ENCODE measurements around the gene FARP1. TPM values are rescaled to one million over a fixed set of nuclear protein-coding genes. Genes with fewer than 3 reads are reported as not detected.

Gene FARP1
- total and polyA plus RNA-seq, 2 of the 13 experiments (the other 11 are each of a cell fraction or from before 2014, with no cell fraction given): 70.6 to 126 TPM

- FAIRE-seq (no peak), ATAC-seq (no peak), DNase-seq (ENCODE audit: low spot score) (no peak)
- intact Hi-C loops (cut with micrococcal nuclease; ENCODE audit: unreplicated experiment) (no loop called here), in situ Hi-C loops (cut with HindIII; ENCODE audit: extremely low pct_ligation_motif_present, low pct_unique_long_range_greater_than_20kb) (no loop called here)
- peaks cover 81% of the 10 kb centered on the region for H3K4me1 ChIP-seq (ENCODE audit: insufficient read depth, low read length)
- no peak overlapping the region for H3K9ac ChIP-seq (ENCODE audit: insufficient read depth, low read depth, low read length)
- ChIA-PET POLR2A (no interaction called here), CTCF (ENCODE audit: low intra/inter-chr PET ratio, low total read pairs) (no interaction called here)
- no peak overlapping the region for H3K27ac ChIP-seq (ENCODE audit: extremely low read length, insufficient read depth, low read length)
- H3K4me3 ChIP-seq (replicated peaks in 1 of 3; ENCODE audit: insufficient read depth in 1 of 3, low read depth in 2 of 3, low read length in 3 of 3): no peak overlapping the region
- H3K4me2 ChIP-seq (ENCODE audit: low read depth, low read length): no peak overlapping the region
- peaks cover 21 to 61% of the 10 kb centered on the region in 2 experiments for H3K36me3 ChIP-seq (replicated peaks in 1 of 2; ENCODE audit: control insufficient read depth in 1 of 2, insufficient read depth in 2 of 2, low read length in 2 of 2)
- 95% methylated on average over 9 of the region's 9 CpGs for WGBS (ENCODE audit: low lambda C conversion rate)
- H4K20me1 ChIP-seq (ENCODE audit: insufficient read depth, low read length): peaks cover 21% of the 10 kb centered on the region
- TF ChIP-seq IKZF1 (IDR thresholded peaks at IDR 0.05): no peak
- TF ChIP-seq NFIB (CRISPR knock-in tag; IDR thresholded peaks at IDR 0.05; ENCODE audit: borderline replicate concordance): no peak
- TF ChIP-seq ZNF468 (CRISPR knock-in tag; IDR thresholded peaks at IDR 0.05): no peak
- TF ChIP-seq CHD2 (IDR thresholded peaks at IDR 0.05; ENCODE audit: low read depth, low read length): no peak
- TF ChIP-seq ZNF441 (CRISPR knock-in tag; IDR thresholded peaks at IDR 0.05; ENCODE audit: borderline replicate concordance): no peak
- TF ChIP-seq HHEX (CRISPR knock-in tag; IDR thresholded peaks at IDR 0.05): no peak
- TF ChIP-seq MXD1 (CRISPR knock-in tag; IDR thresholded peaks at IDR 0.05): no peak
- TF ChIP-seq POLR2G (IDR thresholded peaks at IDR 0.05; ENCODE audit: low read depth, low read length): no peak
- TF ChIP-seq ADNP (CRISPR knock-in tag; IDR thresholded peaks at IDR 0.05): no peak
- TF ChIP-seq NKX3-1 (CRISPR knock-in tag; IDR thresholded peaks at IDR 0.05): no peak
- BruUV-seq (replicated peaks): no TSS peak
- H3K79me2 ChIP-seq (ENCODE audit: insufficient read depth, low read length): peaks cover 87% of the 10 kb centered on the region
- H2AFZ ChIP-seq (ENCODE audit: low read length): no peak overlapping the region
- no peaks in the 10 kb centered on the region for H3K9me3 ChIP-seq (ENCODE audit: low read length)
- no peaks in the 10 kb centered on the region for H3K27me3 ChIP-seq (ENCODE audit: control insufficient read depth in 1 of 2, insufficient read depth in 2 of 2, low read length in 2 of 2)
Observed at GRCh38 chr13:98320561-98321105, 177.7 kb downstream of the FARP1 start.

DNA sequence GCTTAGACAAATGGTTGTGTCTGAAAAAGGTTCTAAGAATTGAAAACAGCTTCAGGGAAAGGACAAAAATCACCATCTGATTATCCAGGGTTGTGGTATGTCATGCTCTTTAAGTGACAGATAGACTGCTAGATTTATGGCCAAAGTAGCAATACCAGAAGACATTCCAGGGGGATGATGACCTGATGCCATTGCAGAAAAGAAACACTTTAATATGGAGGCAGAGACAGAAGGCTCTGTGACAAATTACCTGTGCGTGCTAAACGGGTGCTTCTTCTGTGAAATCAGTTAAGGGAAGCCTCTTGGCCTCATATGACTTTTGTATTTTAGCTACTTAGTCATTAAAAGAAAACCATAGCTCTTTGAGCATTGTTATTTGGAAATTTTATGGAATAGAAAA, 178.5 kb downstream of the FARP1 start:
- Histone ChIP-seq H3K79me2 (ENCODE audit: insufficient read depth, low read length) (peaks cover 86% of the 10 kb centered on the region), H3K9ac (ENCODE audit: insufficient read depth, low read depth, low read length) (no peak overlapping the region), H3K27me3 (ENCODE audit: control insufficient read depth in 1 of 2, insufficient read depth in 2 of 2, low read length in 2 of 2) (no peaks in the 10 kb centered on the region), H2AFZ (ENCODE audit: low read length) (no peak overlapping the region), H3K27ac (ENCODE audit: extremely low read length, insufficient read depth, low read length) (no peak overlapping the region), H4K20me1 (ENCODE audit: insufficient read depth, low read length) (peaks cover 28% of the 10 kb centered on the region), H3K4me3 (replicated peaks in 1 of 3; ENCODE audit: insufficient read depth in 1 of 3, low read depth in 2 of 3, low read length in 3 of 3) (no peak overlapping the region), H3K4me1 (ENCODE audit: insufficient read depth, low read length) (peaks cover 82% of the 10 kb centered on the region), H3K9me3 (ENCODE audit: low read length) (no peaks in the 10 kb centered on the region), H3K36me3 (replicated peaks in 1 of 2; ENCODE audit: control insufficient read depth in 1 of 2, insufficient read depth in 2 of 2, low read length in 2 of 2) (peaks cover 18 to 55% of the 10 kb centered on the region in 2 experiments), H3K4me2 (ENCODE audit: low read depth, low read length) (no peak overlapping the region)
- FAIRE-seq (no peak), ATAC-seq (no peak), DNase-seq (ENCODE audit: low spot score) (no peak)
- intact Hi-C loops (cut with micrococcal nuclease; ENCODE audit: unreplicated experiment): no loop called here
- in situ Hi-C loops (cut with HindIII; ENCODE audit: extremely low pct_ligation_motif_present, low pct_unique_long_range_greater_than_20kb): no loop called here
- WGBS (ENCODE audit: low lambda C conversion rate): 96% methylated on average over 2 of the region's 2 CpGs
- POLR2A ChIA-PET: no interaction called here
- CTCF ChIA-PET (ENCODE audit: low intra/inter-chr PET ratio, low total read pairs): no interaction called here
- no peak for TF ChIP-seq DBP (CRISPR knock-in tag; IDR thresholded peaks at IDR 0.05; ENCODE audit: not compliant biosample characterization)
- TF ChIP-seq ZNF484 (CRISPR knock-in tag; IDR thresholded peaks at IDR 0.05; ENCODE audit: borderline replicate concordance, low read depth): no peak
- TF ChIP-seq ZNF33B (CRISPR knock-in tag; IDR thresholded peaks at IDR 0.05): no peak
- TF ChIP-seq TCF12 (IDR thresholded peaks at IDR 0.05): no peak
- no peak for TF ChIP-seq TCF12 (CRISPR knock-in tag; IDR thresholded peaks at IDR 0.05)
- no peak for TF ChIP-seq EHMT2 (IDR thresholded peaks at IDR 0.05; ENCODE audit: borderline replicate concordance, low read depth, low read length)
- TF ChIP-seq RXRA (CRISPR knock-in tag; IDR thresholded peaks at IDR 0.05): no peak
- TF ChIP-seq ZNF34 (CRISPR knock-in tag; IDR thresholded peaks at IDR 0.05; ENCODE audit: borderline replicate concordance): no peak
- no TSS peak for BruUV-seq (replicated peaks)

Data from HepG2 (cell line).